HFF-Myc (cell line): ENCODE results near the gene TSGA10IP.

ENCODE experiments used
- DNase-seq: peaks from one replicate; pipeline ENCODE4 v3.0.0-alpha.2; 2011; ENCODE audit warnings: low read depth; ENCODE audit errors: extremely low read depth
- H3K4me3 ChIP-seq: replicated peaks from 2 replicates; pipeline ENCODE4 v1.5.1; 2011; ENCODE audit warnings: low read depth, mild to moderate bottlenecking, control low read depth, low read length
- TF ChIP-seq, protein P1 (sequence below): IDR thresholded peaks from 2 replicates; pipeline ENCODE4 v1.5.1; 2012; ENCODE audit warnings: mild to moderate bottlenecking, low read depth, low read length, control low read depth; ENCODE audit errors: missing control alignments

Gene TSGA10IP

DNA sequence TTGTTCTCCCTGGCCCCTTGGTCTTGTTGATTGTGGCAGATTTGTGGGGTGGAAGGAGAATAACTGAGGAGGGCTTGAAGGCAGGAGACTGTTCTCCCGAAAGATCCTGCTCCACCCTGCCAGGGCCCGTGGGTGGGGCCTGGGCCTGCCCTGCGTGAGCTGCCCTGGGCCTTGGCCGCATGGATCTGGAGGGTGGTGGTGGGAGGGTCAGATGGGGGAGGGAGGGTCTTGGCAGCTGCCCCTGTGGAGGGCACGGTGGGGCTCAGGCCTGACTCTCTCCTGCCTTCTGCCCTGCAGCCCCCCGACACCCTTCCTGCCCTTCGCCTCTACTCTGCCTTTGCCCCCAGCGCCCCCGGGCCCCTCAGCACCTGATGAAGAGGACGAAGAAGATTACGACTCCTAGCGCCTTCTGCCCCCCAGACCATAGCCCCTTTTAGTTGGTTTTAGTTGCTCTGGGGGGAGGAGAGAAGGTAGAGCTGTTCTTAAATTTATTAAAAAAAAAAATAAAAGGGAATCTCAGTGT is 24.2 kb upstream of the TSGA10IP start:
- peak overlapping the region; percentile 78 for H3K4me3 ChIP-seq

DNA sequence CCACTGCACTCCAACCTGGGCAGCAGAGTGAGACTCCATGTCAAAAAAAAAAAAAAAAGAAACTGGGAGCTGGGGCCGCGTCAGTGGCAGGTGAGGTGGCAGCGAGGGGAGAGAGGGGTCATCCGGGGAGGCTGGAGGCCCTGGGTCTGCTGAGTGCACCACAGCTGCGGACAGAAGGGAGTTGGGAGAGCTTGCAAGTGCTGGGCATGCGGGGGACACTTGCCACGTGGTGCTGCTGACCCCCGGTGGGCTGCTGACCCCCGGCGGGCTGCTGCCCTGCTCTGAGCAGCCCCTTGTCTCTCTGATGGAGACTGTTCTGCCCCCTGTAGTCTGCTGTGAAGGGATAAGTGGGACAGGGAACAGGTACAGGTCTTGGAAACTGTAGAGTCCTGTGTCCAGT is 23.4 kb upstream of the TSGA10IP start:
- no peak overlapping the region for H3K4me3 ChIP-seq
- DNase-seq = no peak

More for the DNA sequence above, 24.2 kb upstream of the TSGA10IP start:
- TF ChIP-seq, protein P1, sequence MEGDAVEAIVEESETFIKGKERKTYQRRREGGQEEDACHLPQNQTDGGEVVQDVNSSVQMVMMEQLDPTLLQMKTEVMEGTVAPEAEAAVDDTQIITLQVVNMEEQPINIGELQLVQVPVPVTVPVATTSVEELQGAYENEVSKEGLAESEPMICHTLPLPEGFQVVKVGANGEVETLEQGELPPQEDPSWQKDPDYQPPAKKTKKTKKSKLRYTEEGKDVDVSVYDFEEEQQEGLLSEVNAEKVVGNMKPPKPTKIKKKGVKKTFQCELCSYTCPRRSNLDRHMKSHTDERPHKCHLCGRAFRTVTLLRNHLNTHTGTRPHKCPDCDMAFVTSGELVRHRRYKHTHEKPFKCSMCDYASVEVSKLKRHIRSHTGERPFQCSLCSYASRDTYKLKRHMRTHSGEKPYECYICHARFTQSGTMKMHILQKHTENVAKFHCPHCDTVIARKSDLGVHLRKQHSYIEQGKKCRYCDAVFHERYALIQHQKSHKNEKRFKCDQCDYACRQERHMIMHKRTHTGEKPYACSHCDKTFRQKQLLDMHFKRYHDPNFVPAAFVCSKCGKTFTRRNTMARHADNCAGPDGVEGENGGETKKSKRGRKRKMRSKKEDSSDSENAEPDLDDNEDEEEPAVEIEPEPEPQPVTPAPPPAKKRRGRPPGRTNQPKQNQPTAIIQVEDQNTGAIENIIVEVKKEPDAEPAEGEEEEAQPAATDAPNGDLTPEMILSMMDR = no peak
- no peak for DNase-seq

DNA sequence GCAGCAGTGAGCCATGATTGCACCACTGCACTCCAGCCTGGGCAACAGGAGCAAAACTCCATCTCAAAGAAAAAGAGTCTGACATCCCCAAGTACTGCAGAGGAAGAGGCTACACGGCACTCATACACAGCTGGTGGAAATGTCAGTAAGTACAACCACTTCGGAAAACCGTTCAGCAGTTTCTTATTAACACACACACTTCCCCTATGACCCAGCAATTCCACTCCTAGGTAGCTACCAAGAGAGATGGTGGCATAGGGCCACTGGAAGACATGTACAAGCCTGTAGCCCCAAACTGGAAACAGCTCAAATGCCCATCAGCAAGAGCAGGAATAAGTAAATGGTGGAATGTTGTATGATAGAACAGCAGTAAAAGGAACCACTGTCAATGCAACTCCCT is 22.7 kb upstream of the TSGA10IP start:
- H3K4me3 ChIP-seq = no peak overlapping the region
- DNase-seq = no peak
- TF ChIP-seq, protein P1 = no peak

More for the DNA sequence above, 23.4 kb upstream of the TSGA10IP start:
- TF ChIP-seq, protein P1 = no peak

DNA sequence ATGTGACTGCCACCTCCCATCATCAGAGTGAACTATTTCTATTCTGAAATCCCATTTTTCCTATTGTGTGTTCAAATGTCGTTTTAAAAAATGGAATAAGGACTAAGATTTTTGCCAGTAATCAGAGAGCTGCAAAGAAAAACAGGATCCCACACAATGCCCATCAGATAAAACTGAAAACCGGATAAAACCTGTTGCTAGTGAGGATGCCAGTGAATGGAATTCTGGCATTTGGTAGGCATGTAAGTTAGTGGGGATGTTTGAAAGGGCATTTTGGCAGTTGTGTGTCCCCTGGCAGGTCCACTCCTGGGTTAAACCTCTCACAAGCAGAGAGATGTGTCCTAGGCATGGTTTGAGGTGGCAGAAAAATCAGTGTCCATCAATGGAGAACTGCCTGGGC is 19.9 kb upstream of the TSGA10IP start:
- DNase-seq = no peak
- TF ChIP-seq, protein P1 = no peak
- no peak overlapping the region for H3K4me3 ChIP-seq

DNA sequence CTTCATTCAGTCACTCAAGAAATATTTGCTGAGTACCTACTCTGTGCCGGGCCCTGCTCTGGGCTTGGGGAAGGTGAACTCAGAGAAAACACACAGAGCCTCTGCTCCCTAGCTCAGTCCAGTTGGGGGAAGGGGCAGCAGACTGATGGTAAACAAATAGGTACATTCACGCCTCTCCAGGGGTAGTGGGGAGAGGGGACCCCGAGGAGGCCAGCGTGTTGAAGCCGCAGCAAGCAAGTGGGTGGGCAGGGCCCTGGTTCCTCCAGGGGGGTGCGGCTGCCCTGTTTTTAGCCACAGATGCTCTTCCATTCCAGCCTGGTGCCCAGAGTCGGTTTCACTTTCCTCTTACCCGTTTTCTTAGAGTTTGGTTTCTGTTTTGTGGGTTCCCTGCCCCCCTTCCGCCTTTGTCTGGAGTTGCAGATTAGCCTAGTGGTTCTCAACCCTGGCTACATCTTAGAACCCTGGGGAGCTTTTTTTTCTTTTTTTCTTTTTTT is 17.3 kb upstream of the TSGA10IP start:
- no peak for DNase-seq
- TF ChIP-seq, protein P1 = no peak
- H3K4me3 ChIP-seq = no peak overlapping the region

DNA sequence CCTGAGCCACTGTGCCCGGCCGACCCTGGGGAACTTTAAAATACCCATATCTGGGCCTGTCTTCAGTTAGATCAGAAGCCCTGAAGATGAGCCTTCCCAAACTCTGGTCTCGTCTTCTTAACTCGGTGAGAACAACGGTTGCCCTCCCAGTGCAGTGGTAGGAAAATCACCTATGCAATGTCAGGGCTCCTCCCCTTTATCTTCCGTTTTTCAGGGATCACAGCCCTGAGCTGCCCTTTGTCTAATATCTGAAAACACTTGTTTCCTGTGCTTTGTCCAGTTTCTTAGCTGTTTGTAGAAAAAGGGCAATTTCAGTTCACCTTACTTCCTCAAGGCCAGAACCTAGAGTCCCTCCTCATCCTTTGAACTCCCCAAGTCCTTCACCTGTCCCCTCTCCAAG is 16.6 kb upstream of the TSGA10IP start:
- H3K4me3 ChIP-seq = no peak overlapping the region
- DNase-seq = no peak

More for the DNA sequence above, 16.6 kb upstream of the TSGA10IP start:
- TF ChIP-seq, protein P1 = no peak
